ENCODE measurements around the gene FRY.

Gene FRY

GRCh38 chr13:32098272-32098671, 66.7 kb downstream of the FRY start:
- DNase-seq (ENCODE audit: low read depth): peak; percentile 8
- H3K4me3 ChIP-seq (ENCODE audit: low read length): no peak overlapping the region
- TF ChIP-seq, protein P1, sequence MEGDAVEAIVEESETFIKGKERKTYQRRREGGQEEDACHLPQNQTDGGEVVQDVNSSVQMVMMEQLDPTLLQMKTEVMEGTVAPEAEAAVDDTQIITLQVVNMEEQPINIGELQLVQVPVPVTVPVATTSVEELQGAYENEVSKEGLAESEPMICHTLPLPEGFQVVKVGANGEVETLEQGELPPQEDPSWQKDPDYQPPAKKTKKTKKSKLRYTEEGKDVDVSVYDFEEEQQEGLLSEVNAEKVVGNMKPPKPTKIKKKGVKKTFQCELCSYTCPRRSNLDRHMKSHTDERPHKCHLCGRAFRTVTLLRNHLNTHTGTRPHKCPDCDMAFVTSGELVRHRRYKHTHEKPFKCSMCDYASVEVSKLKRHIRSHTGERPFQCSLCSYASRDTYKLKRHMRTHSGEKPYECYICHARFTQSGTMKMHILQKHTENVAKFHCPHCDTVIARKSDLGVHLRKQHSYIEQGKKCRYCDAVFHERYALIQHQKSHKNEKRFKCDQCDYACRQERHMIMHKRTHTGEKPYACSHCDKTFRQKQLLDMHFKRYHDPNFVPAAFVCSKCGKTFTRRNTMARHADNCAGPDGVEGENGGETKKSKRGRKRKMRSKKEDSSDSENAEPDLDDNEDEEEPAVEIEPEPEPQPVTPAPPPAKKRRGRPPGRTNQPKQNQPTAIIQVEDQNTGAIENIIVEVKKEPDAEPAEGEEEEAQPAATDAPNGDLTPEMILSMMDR (conservative IDR thresholded peaks at IDR 0.05; ENCODE audit: low read length): no peak

DNA sequence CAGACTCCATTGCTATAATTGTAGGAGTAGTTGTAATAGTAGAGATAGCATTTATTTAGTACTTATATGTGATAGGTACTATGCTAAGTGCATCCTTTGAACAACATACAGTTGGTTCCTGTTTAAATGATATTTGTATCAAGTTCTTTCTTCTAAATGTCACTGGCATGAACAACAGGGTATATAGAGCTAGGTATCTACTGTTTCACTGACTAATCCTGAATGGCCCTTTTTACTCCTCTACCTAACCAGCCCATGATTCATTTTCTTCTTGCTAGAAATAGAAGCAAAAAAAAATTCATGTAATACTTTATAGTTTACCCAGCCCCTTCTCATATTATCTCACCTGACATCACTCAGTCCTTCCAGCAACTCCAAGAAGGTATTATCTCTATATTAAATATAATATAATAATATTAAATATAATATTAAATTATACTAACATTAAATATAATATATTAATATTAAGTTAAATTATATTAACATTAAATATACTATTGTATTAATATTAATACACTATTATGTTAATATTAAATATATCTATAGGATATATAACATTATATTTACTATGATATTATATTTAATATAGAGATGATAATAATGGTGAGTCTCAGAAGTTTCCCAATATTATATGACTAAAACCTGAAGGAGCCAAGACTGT, 74.2 kb downstream of the FRY start:
- TF ChIP-seq, protein P1 (conservative IDR thresholded peaks at IDR 0.05; ENCODE audit: low read length): no peak
- no peak for DNase-seq (ENCODE audit: low read depth)
- no peak overlapping the region for H3K4me3 ChIP-seq (ENCODE audit: low read length)

DNA sequence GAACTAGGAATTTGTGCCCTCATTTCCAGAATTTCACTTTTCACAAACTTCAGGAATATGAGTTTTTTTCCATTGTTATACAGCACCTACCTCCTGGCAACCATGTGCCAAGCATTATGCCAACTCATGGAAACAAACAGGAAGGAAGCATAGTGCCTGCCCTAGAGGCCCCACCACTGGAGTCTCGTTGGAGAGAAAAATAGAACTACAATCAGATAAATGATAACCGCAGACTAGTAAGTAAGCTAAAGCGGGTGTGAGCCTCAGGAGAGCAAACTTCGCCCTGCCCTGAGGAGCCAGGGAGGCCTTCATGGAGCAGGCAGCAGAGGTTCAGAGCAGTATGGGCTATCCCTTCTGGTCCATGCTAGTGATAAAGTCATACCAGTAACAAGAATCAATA, 75.9 kb downstream of the FRY start:
- H3K4me3 ChIP-seq (ENCODE audit: low read length): no peak overlapping the region
- DNase-seq (ENCODE audit: low read depth): no peak
- TF ChIP-seq, protein P1 (conservative IDR thresholded peaks at IDR 0.05; ENCODE audit: low read length): no peak

DNA sequence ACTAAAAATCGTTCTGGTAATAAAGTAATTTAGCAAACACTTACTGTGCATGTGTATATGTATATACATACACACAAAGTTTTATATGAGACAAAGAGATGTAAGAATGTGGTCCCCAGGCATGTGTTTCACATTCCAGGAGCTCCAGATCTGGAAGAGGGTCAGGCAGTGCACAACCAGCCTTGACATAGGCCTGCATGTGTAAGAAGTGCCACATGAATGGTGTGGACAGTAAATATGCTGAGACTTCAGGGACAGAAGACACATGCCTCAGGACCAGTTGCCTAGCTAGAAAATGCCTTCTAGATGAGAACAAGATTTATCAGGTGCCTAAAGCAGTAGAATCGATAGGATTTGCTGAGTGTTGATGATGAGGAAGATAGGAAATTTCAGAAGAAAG, 76.4 kb downstream of the FRY start:
- TF ChIP-seq, protein P1 (conservative IDR thresholded peaks at IDR 0.05; ENCODE audit: low read length): no peak
- DNase-seq (ENCODE audit: low read depth): no peak
- no peak overlapping the region for H3K4me3 ChIP-seq (ENCODE audit: low read length)

GRCh38 chr13:32113532-32113931, 82.0 kb downstream of the FRY start:
- no peak for DNase-seq (ENCODE audit: low read depth)
- TF ChIP-seq, protein P1 (conservative IDR thresholded peaks at IDR 0.05; ENCODE audit: low read length): no peak
- no peak overlapping the region for H3K4me3 ChIP-seq (ENCODE audit: low read length)

DNA sequence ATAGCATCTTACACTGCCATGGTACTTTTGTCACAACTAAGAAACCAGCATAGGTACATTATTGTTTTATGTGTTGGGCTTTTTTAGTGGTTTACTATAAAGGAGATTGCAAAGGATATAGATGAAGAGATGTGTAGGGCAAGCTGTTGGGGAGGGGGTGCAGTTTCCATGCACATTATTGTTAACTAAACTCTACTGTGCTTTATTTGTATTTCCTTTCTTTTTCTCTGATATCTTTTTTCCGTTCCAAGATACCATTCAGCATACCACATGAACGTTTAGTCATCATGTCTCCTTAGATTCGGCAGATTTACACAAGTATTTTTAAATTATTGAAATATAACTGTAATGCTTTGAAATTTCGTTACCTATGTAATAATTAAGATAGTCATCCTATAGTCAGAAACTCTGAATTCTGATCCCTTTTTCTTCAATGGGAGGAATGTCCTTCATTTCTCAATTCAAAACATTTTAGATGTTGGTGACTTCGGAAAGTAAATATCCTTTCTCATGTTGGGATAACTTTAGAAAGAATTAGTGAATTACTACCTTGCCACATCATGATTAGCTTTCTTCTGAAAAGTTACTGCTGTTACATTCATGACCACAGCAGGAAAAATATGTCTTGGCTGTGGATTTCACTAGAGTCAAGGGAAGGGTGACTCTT, 82.8 kb downstream of the FRY start:
- H3K4me3 ChIP-seq (ENCODE audit: low read length): no peak overlapping the region
- no peak for DNase-seq (ENCODE audit: low read depth)
- TF ChIP-seq, protein P1 (conservative IDR thresholded peaks at IDR 0.05; ENCODE audit: low read length): no peak

DNA sequence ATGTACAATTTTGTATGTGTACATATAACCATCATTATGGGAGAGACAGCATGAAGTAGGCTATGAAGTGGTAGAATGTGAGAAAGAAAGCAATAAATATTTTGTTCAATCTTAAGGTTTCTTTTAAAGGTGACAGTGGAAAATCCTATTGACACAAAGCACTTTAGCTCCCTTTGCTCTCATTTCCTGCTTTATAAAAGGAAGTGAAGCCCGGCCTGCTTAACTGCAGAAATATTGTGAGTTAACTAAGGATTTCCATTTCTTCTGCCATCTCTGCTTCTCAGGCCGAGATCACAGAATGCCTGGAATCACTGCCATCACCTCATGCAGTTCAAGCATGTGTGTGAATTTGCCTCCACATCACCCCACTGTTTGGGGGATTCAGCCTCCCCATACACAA, 83.5 kb downstream of the FRY start:
- TF ChIP-seq, protein P1 (conservative IDR thresholded peaks at IDR 0.05; ENCODE audit: low read length): no peak
- DNase-seq (ENCODE audit: low read depth): no peak
- H3K4me3 ChIP-seq (ENCODE audit: low read length): no peak overlapping the region
